ENCODE data around the gene NTMT1. TPM values are rescaled to one million over a fixed set of nuclear protein-coding genes. Genes with fewer than 3 reads are reported as not detected.
"Not testable (repeated sequence)": the region's sequence is repeated elsewhere in the genome, so short reads cannot be mapped to it uniquely, and the experiment has no call there.

NTMT1 gene
- total RNA-seq, 1 donor from 2014 or later, result 45.7 TPM

DNA sequence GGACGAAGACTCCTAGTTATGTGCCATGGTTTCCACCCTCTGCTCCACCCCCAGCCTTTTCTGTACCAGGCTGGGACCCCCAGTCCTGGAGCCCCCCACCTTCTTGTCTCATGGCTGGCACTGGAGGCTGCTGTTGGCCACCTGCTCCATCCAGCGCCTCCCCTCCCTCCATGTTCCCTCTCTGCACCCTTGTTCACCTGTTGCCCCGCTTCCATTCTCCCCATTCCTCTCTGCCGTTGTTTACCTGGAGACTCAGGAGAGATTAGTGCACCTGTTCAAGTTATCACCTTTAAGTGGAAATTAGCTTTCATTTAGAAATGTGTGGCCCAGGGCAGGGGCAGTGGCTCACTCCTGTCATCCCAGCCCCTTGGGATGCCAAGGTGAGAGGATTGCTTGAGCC lies 7.2 kb downstream of the NTMT1 start:
- no peaks in the 10 kb centered on the region for H3K9me3 Mint-ChIP-seq (ENCODE audit: unreplicated experiment)
- H3K36me3 Mint-ChIP-seq (ENCODE audit: unreplicated experiment), result peaks cover 27% of the 10 kb centered on the region
- no peak overlapping the region for H3K4me3 Mint-ChIP-seq (ENCODE audit: unreplicated experiment)
- H3K27ac Mint-ChIP-seq (ENCODE audit: unreplicated experiment), result no peak overlapping the region
- H3K4me1 Mint-ChIP-seq (ENCODE audit: unreplicated experiment), result peaks cover 41% of the 10 kb centered on the region
- H3K27me3 Mint-ChIP-seq (ENCODE audit: unreplicated experiment), result no peaks in the 10 kb centered on the region
- TF ChIP-seq, protein P1, sequence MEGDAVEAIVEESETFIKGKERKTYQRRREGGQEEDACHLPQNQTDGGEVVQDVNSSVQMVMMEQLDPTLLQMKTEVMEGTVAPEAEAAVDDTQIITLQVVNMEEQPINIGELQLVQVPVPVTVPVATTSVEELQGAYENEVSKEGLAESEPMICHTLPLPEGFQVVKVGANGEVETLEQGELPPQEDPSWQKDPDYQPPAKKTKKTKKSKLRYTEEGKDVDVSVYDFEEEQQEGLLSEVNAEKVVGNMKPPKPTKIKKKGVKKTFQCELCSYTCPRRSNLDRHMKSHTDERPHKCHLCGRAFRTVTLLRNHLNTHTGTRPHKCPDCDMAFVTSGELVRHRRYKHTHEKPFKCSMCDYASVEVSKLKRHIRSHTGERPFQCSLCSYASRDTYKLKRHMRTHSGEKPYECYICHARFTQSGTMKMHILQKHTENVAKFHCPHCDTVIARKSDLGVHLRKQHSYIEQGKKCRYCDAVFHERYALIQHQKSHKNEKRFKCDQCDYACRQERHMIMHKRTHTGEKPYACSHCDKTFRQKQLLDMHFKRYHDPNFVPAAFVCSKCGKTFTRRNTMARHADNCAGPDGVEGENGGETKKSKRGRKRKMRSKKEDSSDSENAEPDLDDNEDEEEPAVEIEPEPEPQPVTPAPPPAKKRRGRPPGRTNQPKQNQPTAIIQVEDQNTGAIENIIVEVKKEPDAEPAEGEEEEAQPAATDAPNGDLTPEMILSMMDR (IDR thresholded peaks at IDR 0.05), result no peak
- DNase-seq (ENCODE audit: extremely low spot score, unreplicated experiment), result no peak

DNA sequence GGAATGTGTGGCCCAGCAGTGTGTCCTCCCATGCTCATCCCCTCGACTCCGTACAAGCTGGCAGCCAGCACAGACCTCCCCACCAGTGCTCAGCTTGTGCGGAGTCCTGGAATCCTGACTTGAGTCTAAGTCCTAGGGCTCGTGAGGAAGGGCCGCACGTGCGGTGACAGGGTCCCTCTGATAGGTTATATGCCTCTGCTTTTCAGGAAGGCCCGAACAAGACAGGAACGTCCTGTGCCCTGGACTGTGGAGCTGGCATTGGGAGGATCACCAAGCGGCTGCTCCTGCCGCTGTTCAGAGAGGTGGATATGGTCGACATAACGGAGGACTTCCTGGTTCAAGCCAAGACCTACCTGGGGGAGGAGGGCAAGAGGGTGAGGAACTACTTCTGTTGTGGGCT lies 7.9 kb downstream of the NTMT1 start:
- TF ChIP-seq, protein P1 (IDR thresholded peaks at IDR 0.05), result no peak
- Mint-ChIP-seq H3K27ac (ENCODE audit: unreplicated experiment) (no peak overlapping the region), H3K4me1 (ENCODE audit: unreplicated experiment) (peaks cover 35% of the 10 kb centered on the region), H3K36me3 (ENCODE audit: unreplicated experiment) (peaks cover 27% of the 10 kb centered on the region), H3K4me3 (ENCODE audit: unreplicated experiment) (no peak overlapping the region), H3K27me3 (ENCODE audit: unreplicated experiment) (no peaks in the 10 kb centered on the region), H3K9me3 (ENCODE audit: unreplicated experiment) (no peaks in the 10 kb centered on the region)
- DNase-seq (ENCODE audit: extremely low spot score, unreplicated experiment), result no peak

DNA sequence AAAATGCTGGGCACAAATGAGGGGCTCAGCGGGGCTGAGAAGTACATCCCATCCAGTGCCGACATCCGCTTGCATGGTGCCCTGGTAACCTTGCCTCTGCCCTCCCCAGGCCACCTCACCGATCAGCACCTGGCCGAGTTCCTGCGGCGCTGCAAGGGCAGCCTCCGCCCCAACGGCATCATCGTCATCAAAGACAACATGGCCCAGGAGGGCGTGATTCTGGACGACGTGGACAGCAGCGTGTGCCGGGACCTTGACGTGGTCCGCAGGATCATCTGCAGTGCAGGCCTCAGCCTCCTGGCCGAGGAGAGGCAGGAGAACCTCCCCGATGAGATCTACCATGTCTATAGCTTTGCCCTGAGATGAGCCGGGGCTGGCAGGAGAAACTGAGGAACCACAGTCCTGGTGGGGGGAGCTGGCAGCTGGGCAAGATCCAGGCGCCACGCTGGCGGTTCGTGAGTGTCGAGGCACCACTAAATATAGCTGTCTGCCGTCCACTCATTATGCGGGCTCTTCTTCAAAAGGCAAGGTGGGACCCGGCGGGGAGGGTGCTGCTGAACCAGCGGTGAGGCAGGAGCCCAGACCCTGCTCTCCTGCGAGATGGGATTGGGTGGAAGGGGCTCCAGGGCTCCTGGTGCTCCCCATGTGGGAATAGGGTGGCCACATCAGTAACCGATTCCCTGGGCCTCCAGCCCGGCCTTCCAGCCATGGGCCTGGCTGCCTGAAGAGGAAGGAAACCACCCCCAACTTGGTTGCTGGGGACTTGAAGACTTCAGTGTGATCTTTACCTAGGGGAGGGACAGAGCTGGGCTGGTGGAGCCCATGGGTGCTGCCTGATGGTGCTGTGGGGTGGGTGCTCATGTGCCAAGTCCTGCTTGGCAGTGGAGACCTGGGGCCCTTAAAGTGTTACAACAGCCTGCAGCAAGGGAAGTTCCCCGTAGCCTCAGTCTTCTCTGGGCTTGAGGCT lies 9.4 kb downstream of the NTMT1 start:
- Mint-ChIP-seq H3K4me1 (ENCODE audit: unreplicated experiment) (peaks cover 29% of the 10 kb centered on the region), H3K9me3 (ENCODE audit: unreplicated experiment) (no peaks in the 10 kb centered on the region), H3K27me3 (ENCODE audit: unreplicated experiment) (no peaks in the 10 kb centered on the region), H3K36me3 (ENCODE audit: unreplicated experiment) (peaks cover 24% of the 10 kb centered on the region), H3K4me3 (ENCODE audit: unreplicated experiment) (no peak overlapping the region), H3K27ac (ENCODE audit: unreplicated experiment) (no peak overlapping the region)
- TF ChIP-seq, protein P1 (IDR thresholded peaks at IDR 0.05), result no peak
- no peak for DNase-seq (ENCODE audit: extremely low spot score, unreplicated experiment)

DNA sequence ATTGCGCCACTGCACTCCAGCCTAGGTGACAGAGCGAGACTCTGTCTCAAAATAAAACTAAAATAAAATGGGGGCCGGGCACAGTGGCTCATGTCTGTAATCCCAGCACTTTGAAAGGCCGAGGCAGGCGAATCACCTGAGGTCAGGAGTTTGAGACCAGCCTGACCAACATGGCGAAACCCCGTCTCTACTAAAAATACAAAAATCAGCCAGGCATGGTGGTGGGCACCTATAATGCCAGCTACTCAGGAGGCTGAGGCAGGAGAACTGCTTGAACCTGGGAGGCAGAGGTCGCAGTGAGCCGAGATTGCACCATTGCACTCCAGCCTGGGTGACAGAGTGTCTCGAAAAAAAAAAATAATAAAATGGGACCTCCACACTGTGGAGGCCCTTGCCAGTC lies 10.4 kb downstream of the NTMT1 start:
- H3K4me1 Mint-ChIP-seq (ENCODE audit: unreplicated experiment), result peaks cover 30% of the 10 kb centered on the region
- H3K27me3 Mint-ChIP-seq (ENCODE audit: unreplicated experiment); DNase-seq (ENCODE audit: extremely low spot score, unreplicated experiment); H3K27ac Mint-ChIP-seq (ENCODE audit: unreplicated experiment); H3K9me3 Mint-ChIP-seq (ENCODE audit: unreplicated experiment); H3K4me3 Mint-ChIP-seq (ENCODE audit: unreplicated experiment): not testable (repeated sequence)
- H3K36me3 Mint-ChIP-seq (ENCODE audit: unreplicated experiment), result peaks cover 24% of the 10 kb centered on the region

DNA sequence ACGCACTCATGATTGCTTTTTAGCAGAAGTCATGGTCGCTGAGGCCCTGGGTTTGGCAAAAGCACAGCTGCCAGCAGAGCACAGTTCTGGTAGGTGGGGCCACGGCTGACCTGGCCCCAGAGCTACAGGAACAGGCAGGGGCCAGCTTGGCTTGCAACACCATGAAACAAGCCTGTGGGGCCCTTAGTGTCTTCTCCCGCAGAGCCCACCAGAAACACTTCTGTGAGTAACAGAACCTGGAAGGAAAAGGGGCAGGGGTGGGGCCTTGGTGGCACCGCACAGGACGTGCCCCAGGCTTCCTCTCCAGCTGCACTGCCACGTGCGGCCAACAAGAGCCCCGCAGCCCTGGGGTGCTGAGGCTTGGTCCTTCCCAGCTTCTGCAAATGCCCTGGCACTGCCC lies 11.1 kb downstream of the NTMT1 start:
- Mint-ChIP-seq H3K36me3 (ENCODE audit: unreplicated experiment) (peaks cover 24% of the 10 kb centered on the region), H3K4me3 (ENCODE audit: unreplicated experiment) (no peak overlapping the region), H3K9me3 (ENCODE audit: unreplicated experiment) (no peaks in the 10 kb centered on the region), H3K27me3 (ENCODE audit: unreplicated experiment) (no peaks in the 10 kb centered on the region), H3K27ac (ENCODE audit: unreplicated experiment) (no peak overlapping the region), H3K4me1 (ENCODE audit: unreplicated experiment) (peaks cover 24% of the 10 kb centered on the region)
- TF ChIP-seq, protein P1 (IDR thresholded peaks at IDR 0.05), result no peak
- DNase-seq (ENCODE audit: extremely low spot score, unreplicated experiment), result no peak
